HG02588 (cell line): ENCODE data around the gene COX7A2.

ENCODE experiments used
- ATAC-seq: cut with Tn5 transposase; IDR thresholded peaks from one replicate; pipeline ENCODE4 v1.9.1; 2021; ENCODE audit warnings: mild to moderate bottlenecking, moderate library complexity; ENCODE audit not compliant: unreplicated experiment

COX7A2 gene

DNA sequence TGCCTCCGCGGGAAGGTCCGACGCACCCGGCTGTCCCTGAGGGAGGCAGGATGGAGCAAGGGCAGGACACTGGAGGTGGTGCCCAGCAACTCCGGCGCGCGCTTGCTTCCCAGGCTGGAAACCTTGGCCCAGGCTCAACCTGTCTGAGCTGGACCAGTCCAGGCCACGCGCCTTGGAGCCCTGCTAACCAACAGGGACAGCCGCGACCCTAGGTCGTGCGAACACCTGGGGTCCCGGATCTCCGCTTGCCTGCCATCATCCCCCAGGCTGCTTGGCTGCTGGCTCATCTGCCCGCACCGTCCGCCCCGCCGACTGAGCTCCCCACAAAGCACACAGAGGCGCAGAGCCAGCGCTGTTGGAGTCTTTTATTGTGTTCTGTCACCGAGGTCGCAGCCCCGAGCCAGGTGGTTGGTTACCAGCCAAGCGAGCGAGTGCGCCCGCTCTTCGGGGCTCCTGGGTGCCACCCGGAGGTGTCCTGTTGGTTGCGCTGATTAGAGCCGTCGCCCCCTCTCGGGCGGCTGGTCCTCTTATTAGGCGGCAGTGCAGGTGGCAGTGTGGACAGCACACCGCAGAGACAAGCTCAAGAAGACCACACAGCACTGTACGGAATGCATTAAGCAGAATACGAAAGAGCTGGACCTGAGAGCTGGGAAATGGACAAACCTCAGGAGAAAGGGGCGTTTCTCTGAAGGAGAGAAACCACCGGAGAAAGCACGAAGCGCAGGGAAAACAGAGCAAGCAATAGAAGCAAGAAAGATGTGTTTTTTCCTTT, 41.5 kb downstream of the COX7A2 start:
- ATAC-seq: no peak

DNA sequence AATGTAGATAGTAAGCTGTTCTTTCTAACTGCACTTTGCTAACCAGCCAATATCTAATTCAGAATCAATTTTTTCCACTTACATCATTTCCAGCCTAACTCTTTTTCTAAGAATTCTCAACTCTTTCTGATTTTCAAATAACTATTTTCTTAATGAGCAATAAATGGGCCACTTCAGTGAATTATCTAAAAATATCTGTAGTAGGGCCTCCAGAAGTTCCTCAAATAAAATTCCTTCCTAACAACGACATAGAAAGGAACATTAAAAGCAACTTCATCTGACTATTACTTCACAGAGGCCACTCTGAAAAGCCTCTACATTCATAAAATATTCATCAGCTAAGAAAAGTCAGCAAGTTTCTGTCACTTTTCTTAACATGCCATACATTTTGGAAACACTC, 42.6 kb downstream of the COX7A2 start:
- no peak for ATAC-seq

DNA sequence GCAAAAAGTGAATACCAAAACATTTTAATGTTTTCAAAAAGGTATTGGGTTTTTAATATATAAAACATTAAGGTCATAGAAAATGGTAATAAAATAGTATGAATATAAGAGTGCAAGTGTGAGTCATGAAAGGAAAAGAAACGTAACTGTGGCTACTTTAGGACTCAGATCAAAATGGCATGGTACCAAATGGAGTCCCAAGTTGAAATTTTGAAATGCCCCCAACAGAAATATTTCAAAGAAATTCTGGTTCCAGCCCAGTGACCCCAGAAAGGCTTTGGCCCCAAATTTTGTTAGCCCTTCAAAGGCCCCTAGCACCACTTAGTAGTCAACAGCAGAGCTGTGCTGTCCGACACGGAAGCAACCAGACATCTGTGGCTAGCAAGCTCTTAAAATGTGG, 43.7 kb downstream of the COX7A2 start:
- no peak for ATAC-seq

DNA sequence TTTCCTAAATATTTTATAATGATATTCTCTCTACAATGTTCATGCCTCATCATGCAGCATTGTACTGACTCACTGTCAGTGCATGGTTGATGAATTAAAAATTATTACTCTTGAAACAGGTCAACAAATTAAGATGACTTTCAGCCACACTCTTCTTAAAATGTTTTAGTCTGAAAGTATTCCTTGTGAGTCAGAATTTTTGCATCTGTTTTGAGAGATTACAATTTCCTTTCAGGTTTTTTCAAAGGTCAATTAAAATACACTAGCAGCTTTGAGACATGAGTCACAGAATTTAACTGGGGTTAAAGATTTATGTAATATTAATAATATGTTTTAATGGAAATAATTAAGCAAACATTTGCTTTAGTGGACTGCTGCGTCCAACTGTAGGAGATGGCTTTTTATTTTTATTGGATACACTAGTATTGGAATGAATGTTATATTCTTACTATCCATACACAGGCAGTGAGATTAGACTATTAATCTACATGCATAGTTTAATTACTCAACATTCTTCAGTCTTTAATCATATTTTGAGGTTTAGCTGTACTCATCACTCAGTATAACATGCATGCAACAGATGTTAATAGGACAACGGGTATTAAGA, 47.4 kb downstream of the COX7A2 start:
- no peak for ATAC-seq

DNA sequence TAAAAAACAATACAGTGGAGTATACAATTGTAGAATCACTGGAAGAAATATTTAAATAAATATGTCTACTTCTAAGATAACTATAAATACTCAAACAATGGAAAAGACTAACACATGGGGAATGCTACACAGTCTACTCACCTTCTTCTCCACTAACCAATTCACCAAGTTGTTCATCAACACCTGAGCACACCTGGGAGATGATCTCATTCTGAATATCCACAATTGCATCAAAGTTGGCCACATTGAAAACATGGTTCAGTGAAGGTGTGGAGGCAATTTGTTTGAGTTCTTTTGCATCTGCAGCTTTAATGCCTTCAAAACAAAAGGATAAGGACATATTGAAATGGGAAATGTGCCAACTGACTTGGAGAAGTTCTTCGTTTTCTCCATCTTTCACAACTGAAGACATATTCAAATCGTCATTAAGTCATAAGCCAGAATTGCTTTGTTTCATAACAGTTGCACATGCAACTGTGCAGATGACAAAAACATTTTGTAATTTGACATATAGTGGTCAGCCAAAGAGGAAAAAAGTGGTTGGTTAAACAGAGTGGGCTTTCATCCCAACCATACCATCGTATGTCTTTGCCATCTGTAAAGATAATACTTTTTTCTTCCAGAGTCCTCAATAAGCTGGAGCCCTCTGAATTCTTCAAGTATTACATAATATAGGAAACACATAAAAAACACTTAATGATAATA, 55.2 kb downstream of the COX7A2 start:
- ATAC-seq: no peak
